Measurements from ENCODE around the gene NDUFV3.
"Not testable (repeated sequence)": the region's sequence is repeated elsewhere in the genome, so short reads cannot be mapped to it uniquely, and the experiment has no call there.

Gene NDUFV3

DNA sequence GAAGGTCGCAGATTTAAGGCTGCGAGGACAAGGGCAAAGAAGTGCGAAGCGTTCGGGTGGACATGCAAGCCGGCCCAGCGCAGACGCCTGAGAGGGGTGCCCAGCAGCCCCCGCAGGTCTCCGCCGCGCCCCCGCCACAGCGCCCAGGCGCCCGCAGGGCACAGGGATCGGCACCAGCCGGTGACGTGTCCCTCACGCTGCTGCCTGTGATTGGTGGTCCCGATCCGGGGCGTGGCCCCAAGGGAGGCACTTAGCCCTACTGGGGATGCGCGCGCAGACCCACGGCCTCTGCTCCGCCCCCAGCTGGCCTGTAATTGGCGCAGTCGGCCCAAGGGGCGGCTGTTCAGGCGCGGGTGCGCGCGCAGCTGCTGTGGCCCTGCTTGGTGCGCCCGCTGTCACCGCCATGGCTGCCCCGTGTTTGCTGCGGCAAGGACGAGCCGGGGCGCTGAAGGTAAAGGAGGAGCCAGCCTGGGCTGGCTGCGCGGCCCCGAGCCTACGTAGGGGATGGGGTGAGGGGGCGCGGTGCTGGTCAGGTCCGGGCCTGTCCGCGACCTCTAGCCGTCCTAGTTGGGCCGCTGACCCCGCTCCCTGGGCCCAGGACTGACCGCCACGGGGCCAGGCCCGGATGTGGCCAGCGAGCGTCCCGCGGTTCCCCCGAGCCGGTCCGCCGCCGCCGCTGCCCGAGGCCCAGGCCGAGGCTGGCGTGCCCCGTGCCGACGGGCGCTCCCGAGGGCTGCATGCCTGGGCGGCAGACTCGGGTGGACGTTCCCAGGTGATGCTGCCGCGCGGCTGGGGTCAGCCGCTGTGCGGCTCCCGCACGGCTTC lies at the start of gene NDUFV3:
Gene NDUFV3, plus strand, starts transcription at position 379 of the 825 bp plus-strand sequence. Its CDS starts 25 bp downstream, at position 404.
- peak; percentile 100 for DNase-seq (ENCODE audit: low read depth in 3 of 3)

DNA sequence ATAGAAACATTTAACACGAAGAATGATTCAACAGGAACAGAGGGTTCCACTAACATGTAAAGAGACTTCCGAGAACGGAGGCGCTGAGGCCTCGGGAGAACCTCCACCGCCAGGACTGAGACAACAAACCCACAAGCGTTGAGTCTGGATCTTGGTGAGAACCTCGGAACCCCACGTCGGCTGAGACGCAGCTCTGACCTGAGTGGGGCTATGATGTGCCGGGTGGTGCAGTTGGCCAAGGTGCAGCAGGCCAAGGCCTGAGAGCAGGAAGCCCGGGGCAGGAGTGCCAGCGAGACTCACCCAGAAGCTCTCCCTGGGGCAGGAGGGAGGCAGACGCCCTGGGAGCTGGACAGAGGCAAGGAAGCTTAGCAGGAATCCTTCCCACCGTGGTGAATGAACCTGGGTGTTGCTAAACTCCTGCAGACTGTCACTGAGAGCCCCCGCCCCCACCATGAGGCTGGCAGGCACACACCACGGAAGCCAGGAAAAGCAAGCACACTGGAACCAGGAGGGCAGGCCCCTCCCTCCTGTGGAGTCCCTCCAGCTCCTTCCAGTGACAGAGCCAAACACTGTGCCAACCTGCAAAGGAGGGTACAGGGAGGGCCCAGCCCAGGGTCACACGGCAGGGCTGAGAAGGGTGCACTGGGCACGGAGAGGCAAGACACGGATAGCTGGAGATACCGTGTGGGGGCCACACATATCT lies 48.5 kb upstream of the NDUFV3 start:
- DNase-seq (ENCODE audit: low read depth in 3 of 3) = no peak

DNA sequence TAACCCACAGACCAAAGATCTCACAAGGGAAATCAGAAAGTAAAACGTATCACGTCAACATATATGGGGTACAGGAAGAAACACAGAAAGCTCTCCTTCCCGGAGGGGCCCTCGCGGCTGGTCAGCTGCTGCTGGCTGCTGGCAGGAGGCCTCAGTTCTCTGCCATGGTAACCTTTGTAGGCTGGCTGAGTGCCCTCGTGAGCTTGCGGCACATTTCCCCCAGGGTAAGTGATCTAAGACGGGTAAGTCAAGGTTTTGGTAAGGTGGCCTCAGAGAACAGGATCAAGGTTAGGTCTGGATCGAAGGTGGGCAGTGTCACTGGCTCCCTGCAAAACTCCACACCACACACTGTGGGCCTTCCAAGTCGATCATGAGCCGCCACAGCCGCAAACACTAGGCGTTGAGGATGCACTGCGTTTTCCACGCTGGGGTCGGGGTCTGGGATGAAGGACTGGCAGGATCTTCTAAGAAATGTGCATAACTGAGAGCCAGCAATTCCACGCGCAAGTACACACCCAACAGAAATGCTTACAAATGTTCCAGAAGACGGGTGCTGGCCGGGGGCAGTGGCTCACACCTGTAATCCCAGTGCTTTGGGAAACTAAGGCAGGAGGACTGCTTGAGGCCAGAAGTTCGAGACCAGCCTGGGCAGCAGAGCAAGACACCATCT lies 47.7 kb upstream of the NDUFV3 start:
- no peak for DNase-seq (ENCODE audit: low read depth in 3 of 3)

DNA sequence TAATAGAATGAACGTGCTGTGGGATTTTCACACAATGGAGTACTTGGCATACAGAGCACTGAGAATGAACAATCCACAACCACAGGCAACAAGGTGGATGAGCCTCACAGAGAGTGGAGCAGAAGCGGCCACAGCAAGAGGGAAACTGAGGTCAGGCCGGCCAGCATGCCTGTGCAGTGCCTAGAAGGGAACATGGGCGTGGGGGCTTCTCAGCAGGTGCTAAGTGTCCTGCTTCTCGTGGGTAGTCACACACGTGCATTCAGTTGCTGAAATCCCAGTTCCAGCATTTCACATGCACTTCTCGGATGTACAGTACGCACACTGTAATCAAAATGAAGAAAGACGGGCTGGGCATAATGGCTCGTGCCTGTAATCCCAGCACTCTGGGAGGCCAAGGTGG lies 46.9 kb upstream of the NDUFV3 start:
- DNase-seq (ENCODE audit: low read depth in 3 of 3) = no peak

DNA sequence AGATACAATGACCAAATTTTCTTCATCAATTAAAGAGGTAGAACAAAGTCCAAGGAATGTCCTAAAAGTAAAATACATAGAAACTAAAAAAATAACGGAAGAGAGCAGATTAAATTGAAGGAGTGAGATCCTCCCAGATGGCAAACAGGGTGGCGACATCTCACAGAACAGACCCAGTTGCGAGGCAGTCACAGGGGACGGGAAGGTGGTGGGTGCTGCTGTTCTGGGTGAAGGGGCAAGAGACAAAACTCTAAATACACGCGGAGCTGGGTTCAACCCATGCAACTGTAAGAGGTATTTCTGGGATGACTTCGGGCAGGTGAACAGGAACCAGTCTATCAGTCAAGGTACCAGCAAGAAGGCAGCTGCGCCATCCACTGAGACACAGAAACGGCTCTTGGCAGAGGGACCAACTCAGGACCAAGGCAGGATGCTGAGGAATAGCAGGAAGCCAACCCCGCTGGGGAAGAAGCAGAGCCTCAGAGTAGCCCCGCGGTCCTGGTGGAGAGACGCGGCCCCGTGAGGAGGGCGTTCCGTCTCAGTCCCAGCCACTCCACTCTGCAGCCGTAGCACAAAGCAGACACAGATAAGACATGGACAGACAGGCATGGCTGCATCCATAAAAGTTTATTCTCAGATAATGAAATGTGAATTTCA lies 45.9 kb upstream of the NDUFV3 start:
- DNase-seq (ENCODE audit: low read depth in 3 of 3) = no peak

DNA sequence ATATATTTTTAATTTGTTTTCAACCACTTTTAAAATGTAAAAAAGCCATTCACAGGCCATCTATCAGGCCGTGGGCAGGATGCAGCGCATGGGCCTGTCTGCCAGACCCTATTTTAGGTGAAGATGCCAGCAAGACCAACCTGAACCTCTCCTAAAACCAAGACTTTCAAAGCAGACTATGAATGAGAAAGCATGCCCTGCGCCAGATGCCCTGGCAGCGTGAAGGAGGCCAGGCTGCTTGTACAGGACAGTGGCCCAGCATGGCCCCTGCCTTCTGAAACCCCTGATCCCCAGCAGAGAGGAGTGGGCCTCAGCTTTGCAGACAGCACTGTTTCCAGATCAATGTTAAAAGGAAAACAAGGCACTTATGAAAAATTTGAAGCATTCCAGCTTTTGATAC lies 45.4 kb upstream of the NDUFV3 start:
- no peak for DNase-seq (ENCODE audit: low read depth in 3 of 3)

DNA sequence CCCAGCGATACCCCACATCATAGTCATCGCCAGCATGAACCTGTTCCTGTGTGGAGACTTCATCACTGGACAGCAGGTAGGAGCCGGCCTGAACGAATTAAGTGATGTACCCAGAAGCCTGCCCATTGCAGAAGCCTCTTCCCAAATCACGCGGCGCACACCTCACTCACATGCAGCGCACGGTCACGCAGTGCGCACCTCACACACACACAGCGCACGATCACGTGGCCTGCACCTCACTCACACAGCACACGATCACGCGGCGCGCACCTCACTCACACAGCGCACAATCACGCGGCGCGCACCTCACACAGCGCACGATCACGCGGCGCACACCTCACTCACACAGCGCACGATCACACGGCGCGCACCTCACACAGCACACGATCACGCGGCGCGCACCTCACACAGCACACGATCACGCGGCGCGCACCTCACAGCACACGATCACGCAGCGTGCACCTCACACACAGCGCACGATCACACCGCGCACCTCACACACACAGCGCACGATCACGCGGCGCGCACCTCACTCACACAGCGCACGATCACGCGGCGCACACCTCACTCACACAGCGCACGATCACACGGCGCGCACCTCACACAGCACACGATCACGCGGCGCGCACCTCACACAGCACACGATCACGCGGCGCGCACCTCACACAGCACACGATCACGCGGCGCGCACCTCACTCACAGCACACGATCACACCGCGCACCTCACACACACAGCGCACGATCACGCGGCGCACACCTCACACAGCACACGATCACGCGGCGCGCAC lies 44.8 kb upstream of the NDUFV3 start:
- DNase-seq (ENCODE audit: low read depth in 3 of 3) = not testable (repeated sequence)

DNA sequence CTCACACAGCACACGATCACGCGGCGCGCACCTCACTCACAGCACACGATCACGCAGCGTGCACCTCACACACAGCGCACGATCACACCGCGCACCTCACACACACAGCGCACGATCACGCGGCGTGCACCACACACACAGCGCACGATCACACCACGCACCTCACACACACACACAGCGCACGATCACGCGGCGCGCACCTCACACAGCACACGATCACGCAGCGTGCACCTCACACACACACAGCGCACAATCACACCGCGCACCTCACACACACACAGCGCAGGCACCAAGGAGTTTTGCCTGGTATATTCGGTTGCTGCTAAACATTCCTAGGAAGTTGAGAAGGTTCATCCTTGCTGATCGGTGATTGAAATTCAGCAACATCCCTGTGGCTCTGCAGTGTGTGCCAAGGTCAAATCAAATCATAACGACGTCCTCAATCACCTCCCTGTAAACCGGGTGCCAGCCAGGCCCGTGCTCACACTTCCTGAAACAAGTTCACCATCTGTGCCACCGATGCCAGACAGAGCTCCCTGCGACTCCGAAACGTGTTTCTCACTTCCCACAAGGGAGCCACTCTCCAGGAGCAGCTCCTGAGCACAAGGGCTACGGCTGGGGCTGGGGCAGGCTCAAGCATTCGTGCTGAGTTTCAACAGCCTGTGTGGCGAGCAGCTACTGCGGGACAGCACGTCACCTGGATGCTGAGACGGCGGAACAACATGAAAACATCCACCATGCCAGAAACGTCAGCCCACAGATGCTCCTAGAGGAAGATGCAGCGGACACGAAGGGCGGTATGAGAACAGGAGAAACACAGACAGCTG lies 44.0 kb upstream of the NDUFV3 start:
- DNase-seq (ENCODE audit: low read depth in 3 of 3) = no peak

DNA sequence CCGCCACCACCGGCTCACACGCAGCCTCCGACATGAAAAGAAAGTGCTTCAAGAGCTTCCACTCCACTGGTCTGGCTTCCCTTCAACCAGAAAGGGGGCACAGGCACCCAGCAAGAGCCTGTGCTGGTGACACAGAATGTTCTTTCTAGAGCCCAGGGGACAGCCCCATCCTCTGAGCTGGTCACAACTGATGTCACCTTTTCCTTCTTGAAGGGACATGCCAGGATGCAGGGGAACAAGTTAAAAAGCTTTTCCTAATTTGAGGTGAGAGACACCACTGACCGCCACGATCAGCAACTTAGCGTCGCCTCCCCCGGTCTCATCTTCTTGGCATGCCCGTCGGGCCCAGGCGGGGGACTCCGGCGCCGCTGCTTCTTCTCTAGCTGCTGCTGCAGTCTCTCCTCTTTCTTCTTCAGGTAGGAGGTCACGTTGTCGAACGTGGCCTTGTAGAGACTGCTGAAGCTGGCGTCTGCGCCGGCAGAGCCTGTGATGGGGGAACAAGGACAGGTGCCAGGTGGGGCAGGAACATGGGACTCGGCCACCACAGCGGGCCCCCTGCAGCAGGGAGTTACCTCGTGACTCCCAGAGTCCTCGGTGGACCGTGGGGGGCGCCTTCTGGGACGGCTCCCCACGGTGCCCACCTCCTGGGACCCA lies 43.2 kb upstream of the NDUFV3 start:
- no peak for DNase-seq (ENCODE audit: low read depth in 3 of 3)

DNA sequence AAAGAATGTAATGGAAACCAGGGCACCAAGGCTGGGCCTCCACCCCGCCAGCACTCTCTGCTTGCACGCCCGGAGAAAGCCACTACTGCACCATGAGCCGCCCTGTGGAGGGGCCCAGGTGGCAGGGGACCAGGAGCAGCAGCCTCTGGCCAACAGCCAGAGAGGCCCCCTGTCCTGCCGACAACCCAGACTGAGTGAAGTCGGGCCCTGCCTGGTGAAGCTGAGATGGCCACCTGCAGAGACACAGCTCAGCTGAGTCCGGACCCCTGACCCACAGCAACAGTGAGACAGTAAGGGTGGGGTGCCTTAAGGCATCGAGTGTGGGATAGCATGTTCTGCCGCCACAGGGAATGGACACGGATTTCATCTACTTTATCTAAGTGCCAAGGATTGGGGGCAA lies 42.6 kb upstream of the NDUFV3 start:
- DNase-seq (ENCODE audit: low read depth in 3 of 3) = no peak

DNA sequence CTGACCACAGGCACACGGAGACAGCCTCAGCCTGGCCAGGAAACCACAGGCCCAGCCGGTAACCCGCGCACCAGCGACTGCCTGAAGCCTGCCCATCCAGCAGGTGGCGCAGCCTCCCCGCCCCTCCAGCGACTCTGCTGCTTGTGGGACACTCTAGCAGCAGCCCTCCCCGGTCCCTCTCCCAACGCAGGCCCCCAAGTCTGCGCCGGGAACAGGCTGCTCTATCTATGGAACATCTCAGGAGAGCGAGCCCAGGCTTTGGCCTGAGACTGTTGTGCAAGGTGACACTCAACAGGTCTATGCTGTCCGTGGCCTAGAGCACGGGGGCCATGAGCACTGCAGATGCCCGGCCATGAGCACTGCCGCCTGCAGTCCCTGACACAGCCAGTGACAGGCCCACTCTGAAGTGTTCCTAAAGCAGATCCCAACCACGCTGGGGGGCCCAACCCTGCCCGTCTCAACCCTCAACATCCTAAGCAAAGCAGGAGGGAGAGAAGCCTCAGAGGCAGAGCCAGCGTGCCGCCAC lies 42.2 kb upstream of the NDUFV3 start:
- DNase-seq (ENCODE audit: low read depth in 3 of 3) = no peak

DNA sequence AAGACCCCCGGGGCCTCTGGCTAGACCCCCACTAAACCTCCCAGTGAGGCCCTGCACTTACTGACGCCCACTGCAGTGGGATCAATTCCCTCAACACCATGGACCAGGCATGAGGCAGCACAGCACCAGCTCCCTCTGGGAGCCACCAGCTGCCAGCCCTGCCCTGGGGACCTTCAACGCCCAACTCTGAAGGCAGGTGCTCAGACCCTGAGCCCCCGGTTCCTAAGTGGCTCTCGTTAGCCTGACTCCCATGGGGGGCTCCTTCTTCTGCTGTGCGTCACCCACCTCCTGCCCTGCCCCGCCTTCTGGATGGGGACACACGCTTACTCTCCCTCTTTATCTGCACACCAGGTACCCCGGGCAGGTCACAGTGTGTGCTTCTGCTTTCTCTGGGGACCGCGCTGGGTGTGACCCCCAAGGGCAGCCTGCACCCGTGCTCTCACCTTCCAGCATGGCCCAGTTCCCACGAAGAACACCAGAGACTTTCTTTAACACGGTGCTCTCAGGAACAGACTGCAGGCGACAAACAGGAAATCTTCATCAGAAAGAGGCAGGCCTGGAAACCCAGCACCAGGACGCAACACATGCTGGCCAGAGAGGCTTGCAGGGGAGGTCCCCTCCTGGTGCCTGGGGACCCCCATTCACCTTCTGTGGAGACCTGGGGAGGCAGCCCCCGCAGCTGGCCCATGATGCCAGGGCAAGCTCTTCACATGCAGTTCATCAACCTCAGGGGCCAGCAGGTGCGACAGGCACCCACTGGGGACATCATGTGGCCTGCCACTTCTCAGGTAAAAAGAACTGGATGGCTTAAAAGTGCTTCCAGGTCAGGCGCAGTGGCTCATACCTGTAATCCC lies 41.1 kb upstream of the NDUFV3 start:
- no peak for DNase-seq (ENCODE audit: low read depth in 3 of 3)

DNA sequence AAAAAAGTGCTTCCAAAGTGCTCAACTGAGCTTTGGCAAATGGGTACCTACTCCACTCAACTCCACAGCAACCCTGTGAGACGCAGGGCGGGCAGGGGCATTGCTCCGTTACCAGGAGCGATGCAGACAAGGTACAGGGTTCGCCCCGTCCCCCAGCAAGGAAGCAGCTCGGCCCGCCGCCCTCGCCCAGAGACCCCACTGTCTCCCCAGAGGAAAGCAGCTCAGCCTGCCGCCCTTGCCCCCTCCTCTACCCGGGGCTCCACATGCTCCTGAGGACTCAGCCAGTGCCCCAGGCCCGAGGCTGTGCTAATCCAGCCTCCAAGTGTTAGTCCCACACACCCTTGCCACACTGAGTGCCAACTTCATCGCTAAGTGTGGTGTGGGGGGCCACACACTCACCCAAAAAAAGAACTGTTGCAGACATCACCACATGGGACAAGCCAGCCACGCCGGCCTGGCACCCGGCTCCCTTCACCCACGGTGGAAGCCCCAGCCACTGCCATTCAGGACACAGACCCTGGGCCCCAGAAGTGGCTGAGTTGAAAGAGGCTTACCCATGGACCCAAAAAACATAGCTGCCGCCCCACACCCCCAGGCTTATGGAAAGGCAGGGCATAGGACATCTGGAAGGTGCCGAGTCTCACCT lies 40.1 kb upstream of the NDUFV3 start:
- DNase-seq (ENCODE audit: low read depth in 3 of 3) = no peak

DNA sequence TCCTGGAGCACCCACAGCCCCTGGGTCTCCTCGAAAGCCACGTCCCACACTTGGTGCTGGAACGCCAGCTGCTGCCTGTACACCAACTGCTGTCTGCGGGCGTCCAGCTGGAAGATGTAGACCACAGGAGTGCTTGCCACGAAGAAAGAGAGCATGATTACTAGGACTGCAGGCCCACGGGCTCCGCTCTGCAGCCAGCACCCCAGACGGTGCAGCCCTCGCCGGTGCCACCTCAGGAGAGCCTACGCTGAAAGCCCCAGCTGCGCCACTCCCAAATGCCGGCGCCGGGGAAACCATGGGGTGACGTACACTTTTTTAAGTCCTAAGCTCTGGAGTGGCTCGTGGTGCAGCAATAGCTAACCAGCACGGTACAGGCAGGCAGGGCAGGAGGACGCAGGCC lies 39.5 kb upstream of the NDUFV3 start:
- no peak for DNase-seq (ENCODE audit: low read depth in 3 of 3)

DNA sequence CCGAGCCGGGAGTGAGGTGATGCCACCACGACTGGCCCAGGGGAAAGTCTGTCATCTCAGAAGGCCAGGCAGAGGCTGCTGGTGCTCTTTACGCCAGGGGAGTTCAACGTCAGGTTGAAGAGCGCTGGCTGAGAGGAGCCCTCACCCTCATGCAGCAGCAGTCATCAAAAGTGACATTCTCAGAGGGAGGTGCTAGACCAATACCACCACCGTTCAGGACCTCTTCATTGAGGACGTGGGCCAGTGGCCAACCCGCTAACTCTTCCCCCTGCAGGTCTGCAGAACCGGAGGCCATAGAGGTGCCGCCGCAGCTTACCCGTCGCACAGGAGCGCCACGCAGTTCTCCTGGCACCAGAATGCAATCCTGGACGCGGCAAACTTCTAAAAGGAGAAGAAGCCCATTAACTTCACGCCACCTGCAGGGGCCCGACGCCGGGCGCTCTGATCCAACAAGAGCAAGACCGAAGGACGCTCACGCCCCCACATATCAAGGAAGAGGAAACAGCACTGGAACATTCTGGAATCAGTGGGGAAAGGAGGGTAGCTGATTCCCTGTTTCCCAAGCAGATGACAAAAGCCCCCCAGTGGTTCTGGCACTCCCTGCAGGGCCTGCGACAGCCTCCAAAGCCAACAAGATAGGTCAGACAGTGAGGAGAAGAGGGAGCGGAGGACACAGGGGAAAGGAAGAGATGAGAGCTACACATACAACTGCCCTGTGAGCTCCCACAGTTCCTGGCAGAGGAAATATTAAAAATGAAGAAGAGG lies 38.7 kb upstream of the NDUFV3 start:
- DNase-seq (ENCODE audit: low read depth in 3 of 3) = no peak

DNA sequence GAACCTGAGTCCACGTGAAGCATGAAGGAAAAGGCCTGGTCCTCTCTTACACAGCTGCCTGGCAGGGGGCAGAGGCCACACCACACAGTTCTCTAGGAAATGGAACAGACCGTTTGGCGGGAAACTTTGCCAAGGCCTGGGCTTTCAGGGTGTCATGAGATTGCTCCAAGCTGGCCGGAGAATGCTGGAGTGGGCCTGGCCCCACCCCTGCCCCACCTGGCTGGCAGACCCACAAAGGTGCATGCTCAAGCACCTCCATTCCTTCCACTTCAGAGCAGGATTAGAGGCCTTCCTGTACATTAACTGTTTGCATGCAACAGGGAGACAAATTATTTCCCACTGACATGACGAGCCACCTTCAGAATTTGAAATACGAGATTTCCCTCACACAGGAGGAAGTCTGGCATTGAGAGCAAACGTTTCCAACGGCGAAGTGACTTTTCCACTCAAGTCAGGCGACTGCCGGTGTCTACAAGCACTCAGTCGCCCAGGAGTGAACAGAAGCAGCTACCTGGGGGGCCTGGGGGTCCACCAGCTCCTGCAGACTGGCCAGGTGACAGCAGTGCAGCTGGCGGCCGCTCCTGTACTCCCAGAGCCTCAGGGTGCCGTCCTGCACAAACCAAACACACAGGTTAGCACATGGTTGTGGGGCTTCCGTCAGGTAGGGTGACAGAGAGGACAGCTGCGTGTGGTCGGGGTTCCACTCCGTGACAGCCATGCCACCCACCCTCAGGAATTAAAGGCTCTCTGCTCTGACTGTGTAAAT lies 37.8 kb upstream of the NDUFV3 start:
- DNase-seq (ENCODE audit: low read depth in 3 of 3) = no peak

DNA sequence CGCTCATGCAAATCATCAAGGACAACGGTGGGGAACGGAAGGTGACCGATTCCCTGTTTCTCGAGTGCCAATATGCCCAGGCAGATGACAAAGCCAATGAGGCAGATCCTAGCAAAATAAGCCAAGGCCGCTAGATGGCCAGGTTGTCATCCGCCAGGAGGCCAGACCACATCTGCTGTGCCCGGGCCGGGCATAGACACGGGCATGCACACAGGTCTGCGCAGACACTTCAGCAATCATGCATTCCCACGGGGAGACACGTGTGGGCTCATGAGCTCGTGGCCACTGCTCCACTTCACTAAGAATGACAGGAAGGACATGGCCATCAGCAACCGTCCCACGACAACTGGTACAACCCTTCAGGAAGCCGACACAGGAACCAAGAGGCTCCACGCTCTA lies 37.2 kb upstream of the NDUFV3 start:
- DNase-seq (ENCODE audit: low read depth in 3 of 3) = no peak
